ENCODE measurements around the gene MTFR1L.

MTFR1L gene

GRCh38 chr1:25819491-25820246, at the start of gene MTFR1L:
Gene MTFR1L (plus strand): TSS chr1:25819954. CDS start chr1:25823105, 3,151 bp downstream.
- DNase-seq = peak; percentile 64

GRCh38 chr1:25770541-25771220, 49.1 kb upstream of the MTFR1L start:
- no peak for DNase-seq

- no peak for DNase-seq
Measured at GRCh38 chr1:25771221-25772114, 48.3 kb upstream of the MTFR1L start.

- no peak for DNase-seq
Measured at GRCh38 chr1:25772164-25772563, 47.6 kb upstream of the MTFR1L start.

GRCh38 chr1:25772692-25773245, 47.0 kb upstream of the MTFR1L start:
- DNase-seq = no peak

GRCh38 chr1:25773441-25774125, 46.2 kb upstream of the MTFR1L start:
- no peak for DNase-seq

- DNase-seq = no peak
Measured at GRCh38 chr1:25774206-25774803, 45.4 kb upstream of the MTFR1L start.

GRCh38 chr1:25774921-25775771, 44.6 kb upstream of the MTFR1L start:
- no peak for DNase-seq

- no peak for DNase-seq
Measured at GRCh38 chr1:25779388-25779787, 40.4 kb upstream of the MTFR1L start.

GRCh38 chr1:25779894-25780293, 39.9 kb upstream of the MTFR1L start:
- no peak for DNase-seq

GRCh38 chr1:25780318-25781129, 39.2 kb upstream of the MTFR1L start:
- DNase-seq = no peak

- no peak for DNase-seq
Measured at GRCh38 chr1:25781130-25781433, 38.7 kb upstream of the MTFR1L start.

- no peak for DNase-seq
Measured at GRCh38 chr1:25782608-25783201, 37.0 kb upstream of the MTFR1L start.

- DNase-seq = no peak
Measured at GRCh38 chr1:25784575-25785051, 35.1 kb upstream of the MTFR1L start.

- no peak for DNase-seq
Measured at GRCh38 chr1:25785333-25786067, 34.3 kb upstream of the MTFR1L start.

- DNase-seq = no peak
Measured at GRCh38 chr1:25786887-25787759, 32.6 kb upstream of the MTFR1L start.

GRCh38 chr1:25787760-25788166, 32.0 kb upstream of the MTFR1L start:
- DNase-seq = no peak

- DNase-seq = no peak
Measured at GRCh38 chr1:25790472-25790871, 29.3 kb upstream of the MTFR1L start.

All from NCI-H748 treated with DMSO at 0.1 percent for 48 hours (cell line).